Measurements from ENCODE around the gene DOCK3.
"Not testable (repeated sequence)": the region's sequence is repeated elsewhere in the genome, so short reads cannot be mapped to it uniquely, and the experiment has no call there.

DOCK3 gene

GRCh38 chr3:50650018-50650417 lies 24.7 kb upstream of the DOCK3 start:
- DNase-seq (ENCODE audit: low spot score), result no peak

- no peak for DNase-seq (ENCODE audit: low spot score)
These were observed 23.3 kb upstream of the DOCK3 start for GRCh38 chr3:50651445-50651844.

- DNase-seq (ENCODE audit: low spot score), result no peak
These were observed 22.7 kb upstream of the DOCK3 start for GRCh38 chr3:50651920-50652529.

GRCh38 chr3:50652709-50653108 lies 22.0 kb upstream of the DOCK3 start:
- peak; percentile 32 for DNase-seq (ENCODE audit: low spot score)

DNA sequence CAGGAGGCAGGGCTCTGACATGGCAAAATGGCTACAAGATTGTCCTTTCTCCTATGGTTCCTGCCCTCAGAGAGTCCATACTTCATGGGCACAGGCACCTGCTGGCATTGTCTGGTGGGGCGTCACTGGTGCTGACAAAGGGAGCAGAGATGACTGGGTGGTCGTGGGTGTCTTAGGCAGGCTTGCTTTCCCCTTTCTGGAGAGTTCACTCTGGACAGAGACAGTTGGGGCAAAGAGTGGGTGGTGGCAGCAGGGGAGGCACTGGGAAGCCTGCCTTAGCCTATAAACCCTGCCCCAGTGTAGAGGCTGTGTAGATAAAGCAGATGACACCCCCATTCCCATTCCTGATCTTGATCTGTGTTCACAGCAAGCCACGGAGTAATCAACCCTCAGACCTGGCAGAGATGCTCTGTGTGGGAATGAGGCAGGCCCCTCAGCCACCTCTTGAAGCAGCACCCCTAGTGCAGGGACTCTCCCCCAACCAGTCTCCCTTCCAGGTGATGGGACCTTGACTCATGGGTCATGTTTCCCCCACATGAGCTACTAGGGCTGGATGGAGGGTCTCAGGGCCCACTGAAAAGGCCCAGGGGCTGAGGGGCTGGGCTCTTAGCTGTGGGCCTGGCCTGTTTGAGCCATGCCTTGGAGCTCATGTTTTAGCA lies 20.7 kb upstream of the DOCK3 start:
- DNase-seq (ENCODE audit: low spot score), result no peak

GRCh38 chr3:50655009-50655830 lies 19.5 kb upstream of the DOCK3 start:
- DNase-seq (ENCODE audit: low spot score), result peak; percentile 5

GRCh38 chr3:50656417-50657195 lies 18.1 kb upstream of the DOCK3 start:
- no peak for DNase-seq (ENCODE audit: low spot score)

GRCh38 chr3:50657407-50657806 lies 17.3 kb upstream of the DOCK3 start:
- DNase-seq (ENCODE audit: low spot score), result no peak

- DNase-seq (ENCODE audit: low spot score), result no peak
These were observed 16.9 kb upstream of the DOCK3 start for GRCh38 chr3:50657816-50658215.

GRCh38 chr3:50658416-50658815 lies 16.3 kb upstream of the DOCK3 start:
- no peak for DNase-seq (ENCODE audit: low spot score)

GRCh38 chr3:50658831-50659230 lies 15.9 kb upstream of the DOCK3 start:
- no peak for DNase-seq (ENCODE audit: low spot score)

DNA sequence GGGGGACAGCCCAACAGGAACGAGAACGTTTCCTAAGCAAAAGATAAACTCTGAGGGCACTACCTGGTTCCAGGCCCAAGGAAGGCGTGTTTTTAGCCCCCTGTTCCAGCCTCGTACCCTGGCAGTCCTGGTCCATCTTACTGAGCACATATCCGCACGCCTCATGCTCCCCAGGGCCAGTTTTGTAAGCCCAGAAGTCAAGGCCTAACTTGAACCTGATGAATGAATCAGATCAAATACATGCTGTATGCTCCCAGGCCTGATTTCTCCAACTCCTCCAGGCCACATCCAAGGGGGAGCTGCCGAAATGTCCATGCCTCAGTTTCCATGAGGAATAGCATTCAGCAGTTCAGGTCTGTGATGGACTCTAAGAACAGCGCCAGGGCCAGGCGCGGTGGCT lies 14.3 kb upstream of the DOCK3 start:
- DNase-seq (ENCODE audit: low spot score), result no peak

DNA sequence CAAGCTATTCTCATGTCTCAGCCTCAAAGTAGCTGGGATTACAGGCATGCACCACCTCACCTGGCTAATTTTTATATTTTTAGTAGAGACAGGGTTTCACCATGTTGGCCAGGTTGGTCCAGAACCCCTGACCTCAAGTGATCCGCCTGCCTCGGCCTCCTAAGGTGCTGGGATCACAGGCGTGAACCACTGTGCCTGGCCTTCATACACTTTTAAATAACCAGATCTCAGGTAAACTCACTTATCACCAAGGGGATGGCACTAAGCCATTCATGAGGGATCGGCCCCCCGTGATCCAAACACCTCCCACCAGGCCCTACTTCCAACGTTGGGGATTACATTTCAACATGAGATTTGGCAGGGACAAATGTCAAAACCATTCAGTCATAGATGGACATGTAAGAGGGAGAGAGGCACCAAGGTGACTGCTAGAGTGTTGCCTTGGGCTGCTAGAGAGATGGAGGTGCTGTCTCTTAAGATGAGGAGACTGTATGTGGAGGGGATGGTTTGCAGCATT lies 13.3 kb upstream of the DOCK3 start:
- DNase-seq (ENCODE audit: low spot score), result no peak

DNA sequence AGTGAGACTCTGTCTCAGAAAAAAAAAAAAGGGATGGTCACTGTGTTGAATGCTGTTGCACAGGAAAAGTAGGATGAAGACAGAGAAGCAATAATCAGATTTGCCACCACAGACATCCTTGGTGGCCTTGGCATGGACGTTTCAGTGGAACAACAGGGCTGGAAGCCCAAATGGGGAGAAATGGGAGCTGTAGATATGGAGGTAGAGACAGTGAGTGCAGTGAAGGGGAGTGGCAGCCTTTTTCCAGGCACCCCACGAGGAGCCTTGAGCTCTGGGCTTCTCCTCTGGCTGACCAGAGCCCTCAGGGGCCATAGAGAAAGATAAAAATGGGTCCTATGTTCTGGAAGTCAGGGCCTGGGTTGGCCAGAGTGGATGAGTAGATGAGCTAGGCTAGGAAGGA lies 12.3 kb upstream of the DOCK3 start:
- no peak for DNase-seq (ENCODE audit: low spot score)

GRCh38 chr3:50665081-50665840 lies 9.5 kb upstream of the DOCK3 start:
- DNase-seq (ENCODE audit: low spot score), result no peak

- not testable (repeated sequence) for DNase-seq (ENCODE audit: low spot score)
These were observed 8.9 kb upstream of the DOCK3 start for GRCh38 chr3:50665841-50666115.

GRCh38 chr3:50666837-50667236 lies 7.9 kb upstream of the DOCK3 start:
- no peak for DNase-seq (ENCODE audit: low spot score)

DNA sequence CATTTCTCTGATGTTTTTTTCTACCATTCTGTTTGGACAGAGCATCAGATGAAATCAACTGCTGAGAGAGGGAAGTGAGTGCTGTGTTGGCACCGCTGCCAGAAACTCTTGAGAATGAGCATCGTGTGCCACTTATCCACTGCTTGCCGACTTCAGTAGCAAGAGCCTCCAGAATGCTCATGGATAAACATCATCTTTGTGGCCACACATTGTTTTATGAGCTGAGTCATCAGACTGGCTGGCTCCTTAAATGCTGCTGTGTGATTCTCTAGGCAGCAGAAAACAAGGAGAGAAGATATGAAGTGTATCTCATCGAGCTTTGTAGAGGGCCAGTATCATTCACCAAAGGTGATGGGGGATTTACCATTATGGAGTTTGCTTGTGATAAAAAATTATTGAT lies 3.4 kb upstream of the DOCK3 start:
- DNase-seq (ENCODE audit: low spot score), result peak; percentile 66

DNA sequence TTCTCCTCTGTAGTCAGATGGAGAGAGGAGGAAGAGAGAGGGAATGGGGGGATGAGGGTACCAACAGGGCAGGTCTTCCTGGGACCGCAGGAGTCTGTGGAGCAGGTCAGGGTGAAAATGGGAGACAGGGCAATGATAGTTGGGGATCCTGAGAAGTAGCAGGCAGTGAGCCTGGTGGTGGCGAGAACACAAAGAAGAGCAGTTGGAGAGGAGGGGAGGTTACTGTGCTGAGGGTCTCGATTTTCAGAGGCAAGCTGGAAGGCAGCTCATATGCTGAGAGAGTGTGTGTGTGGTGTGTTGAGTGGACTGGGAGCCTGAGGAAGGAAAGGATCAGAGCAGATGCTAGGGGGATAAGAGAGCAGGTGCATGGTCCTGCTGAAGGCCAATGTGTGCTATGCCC lies 2.1 kb upstream of the DOCK3 start:
- DNase-seq (ENCODE audit: low spot score), result no peak

- DNase-seq (ENCODE audit: low spot score), result no peak
These were observed 796 bp upstream of the DOCK3 start for GRCh38 chr3:50673931-50674330.

- DNase-seq (ENCODE audit: low spot score), result no peak
These were observed 678 bp downstream of the DOCK3 start for GRCh38 chr3:50675179-50676030.
